ENCODE data around the gene TFF1. TPM values are rescaled to one million over a fixed set of nuclear protein-coding genes. Genes with fewer than 3 reads are reported as not detected.

Gene TFF1
- total RNA-seq, 1 donor from 2014 or later, result not detected

GRCh38 chr21:42324896-42325295 is 41.4 kb downstream of the TFF1 start:
- DNase-seq (ENCODE audit: extremely low read depth, low read depth, low spot score), result no peak

GRCh38 chr21:42321845-42322244 is 44.5 kb downstream of the TFF1 start:
- no peak for DNase-seq (ENCODE audit: extremely low read depth, low read depth, low spot score)

DNA sequence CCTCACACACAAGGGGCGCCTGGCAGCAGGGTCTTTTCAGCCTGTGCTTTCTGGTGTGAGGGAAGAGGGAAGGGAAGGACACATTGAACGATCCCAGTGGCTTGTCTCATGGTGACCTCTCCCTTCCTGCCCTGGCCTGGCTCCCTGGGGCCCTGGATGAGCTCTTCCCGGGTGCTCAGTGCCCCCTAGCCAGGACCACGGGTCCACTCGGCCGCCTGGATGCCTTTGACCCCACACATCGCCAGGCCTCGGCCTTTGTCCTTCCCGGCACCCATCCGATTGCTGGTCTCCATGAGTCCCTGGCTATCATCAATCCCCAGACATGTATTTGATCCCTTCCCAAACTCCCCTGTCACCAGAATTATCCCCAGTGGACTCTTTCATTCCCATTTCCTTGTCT is 45.1 kb downstream of the TFF1 start:
- no peak for DNase-seq (ENCODE audit: extremely low read depth, low read depth, low spot score)

DNA sequence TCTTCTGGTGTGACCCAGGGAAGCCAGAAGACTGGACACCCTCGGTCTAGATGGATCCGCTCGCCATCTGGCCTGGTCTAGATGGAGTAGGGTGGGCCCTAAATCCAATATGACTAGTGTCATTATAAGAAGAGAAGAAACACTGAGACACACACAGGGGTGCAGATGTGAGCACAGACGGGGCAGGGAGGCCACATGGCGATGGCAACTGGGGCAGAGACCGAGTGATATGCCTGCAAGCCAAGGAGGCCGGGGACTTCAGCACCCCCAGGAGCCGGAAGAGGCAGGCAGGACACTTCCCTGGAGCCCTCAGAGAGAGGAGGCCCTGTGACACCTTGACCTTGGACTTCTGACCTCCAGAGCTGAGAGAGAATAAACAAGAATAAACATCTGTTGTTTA is 45.5 kb downstream of the TFF1 start:
- no peak for DNase-seq (ENCODE audit: extremely low read depth, low read depth, low spot score)

GRCh38 chr21:42319851-42320572 is 46.3 kb downstream of the TFF1 start:
- DNase-seq (ENCODE audit: extremely low read depth, low read depth, low spot score), result no peak

GRCh38 chr21:42319376-42319775 is 47.0 kb downstream of the TFF1 start:
- DNase-seq (ENCODE audit: extremely low read depth, low read depth, low spot score), result no peak

GRCh38 chr21:42317826-42318746 is 48.2 kb downstream of the TFF1 start:
- DNase-seq (ENCODE audit: extremely low read depth, low read depth, low spot score), result no peak

DNA sequence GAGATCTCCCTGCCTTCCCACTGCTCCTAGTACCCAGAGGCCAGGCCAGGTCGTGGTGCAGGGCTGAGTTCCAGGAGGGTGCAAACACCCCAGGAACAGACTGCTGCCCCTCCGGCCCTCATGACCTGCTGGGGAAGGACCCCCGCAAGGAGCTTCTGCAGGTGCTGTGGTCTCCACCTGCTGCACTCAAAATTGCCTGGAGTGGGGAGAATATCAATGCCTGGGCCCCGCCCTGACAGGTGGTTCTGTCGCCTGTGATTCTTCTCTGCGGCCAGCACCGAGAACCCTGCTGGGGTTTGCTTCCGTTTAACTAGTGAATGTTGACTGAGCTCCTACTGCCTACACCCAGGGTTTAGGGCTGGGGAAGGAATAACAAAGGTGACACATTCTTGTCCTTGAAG is 49.0 kb downstream of the TFF1 start:
- no peak for DNase-seq (ENCODE audit: extremely low read depth, low read depth, low spot score)

DNA sequence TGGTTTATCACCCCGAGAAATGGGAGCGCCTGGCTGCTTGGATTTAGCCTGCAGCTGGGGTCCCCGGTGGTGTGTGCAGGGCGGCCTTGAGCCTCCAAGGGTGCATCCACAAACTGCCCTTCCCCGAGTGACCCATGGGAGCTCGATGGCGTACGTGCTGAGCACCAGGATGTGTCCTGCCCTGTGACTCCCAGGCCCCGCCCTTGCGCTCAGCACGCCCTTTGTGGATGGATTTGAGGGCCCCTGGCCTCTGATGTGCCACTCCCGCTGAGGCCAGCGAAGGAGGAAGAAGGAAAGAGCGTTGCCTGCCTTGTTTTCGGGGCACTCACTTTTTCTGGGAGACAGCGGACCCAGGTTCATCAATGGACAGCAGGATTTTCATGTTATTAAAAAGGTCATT is 49.4 kb downstream of the TFF1 start:
- no peak for DNase-seq (ENCODE audit: extremely low read depth, low read depth, low spot score)

DNA sequence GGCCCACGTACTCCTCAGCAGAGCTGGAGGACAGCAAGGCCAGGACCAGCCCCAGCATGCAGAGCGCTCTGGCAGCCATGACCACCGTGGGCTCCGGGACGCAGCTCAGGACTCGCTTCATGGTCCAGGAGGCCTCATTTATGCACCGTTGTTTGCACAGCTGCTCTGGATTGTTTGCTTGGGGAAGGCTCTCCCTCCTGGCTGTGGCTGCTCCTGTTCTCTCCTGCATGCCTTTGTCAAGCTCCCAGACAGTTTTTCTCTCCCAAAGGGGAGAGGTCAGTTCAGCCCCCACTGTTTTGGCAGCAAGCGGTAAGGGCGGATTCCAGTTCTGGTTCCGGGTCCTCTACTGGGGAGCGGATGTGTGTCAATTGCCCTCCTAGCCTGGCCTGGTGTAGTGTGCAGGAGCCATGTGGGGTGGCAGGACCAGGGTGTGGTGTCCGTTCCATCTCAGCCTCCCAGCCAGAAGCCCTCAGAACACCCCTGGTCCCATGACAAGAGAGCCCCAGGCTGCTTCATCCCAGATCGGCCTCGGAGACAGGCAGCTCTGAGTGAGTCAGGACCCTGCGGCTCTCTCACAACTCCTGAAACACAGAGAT is 50.9 kb downstream of the TFF1 start, which contains the start of gene TFF3:
Gene TFF3 (minus strand): TSS at position 114 of the 596 bp plus-strand sequence. CDS start 35 bp downstream, at position 79.
- DNase-seq (ENCODE audit: extremely low read depth, low read depth, low spot score), result no peak

- no peak for DNase-seq (ENCODE audit: extremely low read depth, low read depth, low spot score)
These were observed 51.6 kb downstream of the TFF1 start for GRCh38 chr21:42314616-42315295.

DNA sequence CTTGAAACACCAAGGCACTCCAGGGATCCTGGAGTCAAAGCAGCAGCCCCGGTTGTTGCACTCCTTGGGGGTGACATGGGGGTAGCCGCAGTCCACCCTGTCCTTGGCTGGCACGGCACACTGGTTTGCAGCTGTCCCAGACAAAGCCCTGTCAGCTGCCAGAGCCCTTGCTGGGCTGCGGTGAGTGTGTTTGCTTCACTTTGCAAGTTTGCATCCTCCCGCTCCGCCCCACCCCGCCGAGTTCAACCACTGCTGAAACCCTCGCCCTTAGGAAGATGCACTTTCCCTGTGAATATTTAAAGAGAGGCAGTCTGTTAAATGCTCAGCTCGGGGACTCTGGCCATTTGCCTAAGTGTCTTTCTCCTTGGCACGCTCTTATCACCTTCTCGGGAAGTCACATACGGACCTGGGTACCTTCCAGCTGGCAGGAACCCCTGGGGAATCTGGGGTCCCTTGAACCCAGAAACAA is 52.8 kb downstream of the TFF1 start:
- DNase-seq (ENCODE audit: extremely low read depth, low read depth, low spot score), result no peak

DNA sequence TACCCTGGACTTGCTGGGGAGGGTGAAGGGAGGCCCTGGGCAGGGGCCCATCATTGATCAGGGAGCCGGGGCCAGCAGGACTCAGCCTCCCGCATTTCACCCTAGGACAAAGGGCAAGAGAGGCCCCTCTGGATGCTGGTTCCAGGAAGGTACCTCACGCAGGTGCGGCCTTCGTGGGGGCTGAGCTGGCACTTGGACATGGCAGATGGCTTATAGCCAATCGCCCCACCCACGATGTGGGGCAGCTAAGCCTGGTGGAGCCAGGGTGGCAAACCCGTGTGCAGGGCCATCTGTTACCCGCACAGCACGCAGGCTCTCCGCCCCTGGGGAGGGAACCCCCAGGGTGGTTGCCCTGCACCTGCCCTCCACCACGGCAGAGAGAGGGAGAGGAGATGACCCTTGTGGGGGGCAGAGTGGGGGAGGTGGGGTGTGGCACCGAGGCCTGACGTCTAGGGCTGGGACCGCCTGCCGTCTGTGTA is 53.7 kb downstream of the TFF1 start:
- no peak for DNase-seq (ENCODE audit: extremely low read depth, low read depth, low spot score)

Other genes starting within 250 kb of the TFF1 start
- 29.5 and 66.0 TPM in 2 replicates for gene ABCG1, start 147.4 kb downstream of the TFF1 start, total RNA-seq
- gene TFF3, start 51.1 kb downstream of the TFF1 start, total RNA-seq, result 5.4 and 10.8 TPM in 2 replicates
- not detected in 2 replicates for gene TFF2, start 15.5 kb downstream of the TFF1 start, total RNA-seq
- not detected in 2 replicates for gene TMPRSS3, start 29.5 kb upstream of the TFF1 start, total RNA-seq
- not detected in 2 replicates for gene UBASH3A, start 37.4 kb upstream of the TFF1 start, total RNA-seq
- 0.15 TPM in 1 of 2 replicates, not detected in the other for gene RSPH1, start 129.7 kb upstream of the TFF1 start, total RNA-seq
- gene SLC37A1, start 147.3 kb upstream of the TFF1 start, total RNA-seq, result 13.6 and 26.8 TPM in 2 replicates

Measured in glomerular endothelial cell (primary cell).